Measurements from ENCODE around the gene SF3B1.

DNA sequence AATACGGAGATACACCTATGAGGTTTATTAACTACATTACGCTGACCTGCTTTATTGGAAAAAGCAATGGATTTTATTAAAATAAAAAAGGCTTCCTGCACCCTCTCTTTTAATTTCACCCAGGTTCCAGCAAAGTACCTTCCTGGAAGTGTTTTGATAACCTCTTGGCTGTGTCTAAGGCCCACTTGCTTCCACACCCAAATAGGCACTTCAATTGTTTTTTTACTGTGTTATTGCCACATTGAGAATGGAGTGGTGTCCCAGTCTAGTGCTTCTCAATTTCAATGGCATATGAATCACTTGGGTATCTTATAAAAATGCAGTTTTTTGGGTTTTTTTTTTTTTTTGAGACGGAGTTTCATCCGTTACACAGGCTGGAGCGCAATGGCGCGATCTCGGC, 47.6 kb downstream of the SF3B1 start:
- TF ChIP-seq, protein P1, sequence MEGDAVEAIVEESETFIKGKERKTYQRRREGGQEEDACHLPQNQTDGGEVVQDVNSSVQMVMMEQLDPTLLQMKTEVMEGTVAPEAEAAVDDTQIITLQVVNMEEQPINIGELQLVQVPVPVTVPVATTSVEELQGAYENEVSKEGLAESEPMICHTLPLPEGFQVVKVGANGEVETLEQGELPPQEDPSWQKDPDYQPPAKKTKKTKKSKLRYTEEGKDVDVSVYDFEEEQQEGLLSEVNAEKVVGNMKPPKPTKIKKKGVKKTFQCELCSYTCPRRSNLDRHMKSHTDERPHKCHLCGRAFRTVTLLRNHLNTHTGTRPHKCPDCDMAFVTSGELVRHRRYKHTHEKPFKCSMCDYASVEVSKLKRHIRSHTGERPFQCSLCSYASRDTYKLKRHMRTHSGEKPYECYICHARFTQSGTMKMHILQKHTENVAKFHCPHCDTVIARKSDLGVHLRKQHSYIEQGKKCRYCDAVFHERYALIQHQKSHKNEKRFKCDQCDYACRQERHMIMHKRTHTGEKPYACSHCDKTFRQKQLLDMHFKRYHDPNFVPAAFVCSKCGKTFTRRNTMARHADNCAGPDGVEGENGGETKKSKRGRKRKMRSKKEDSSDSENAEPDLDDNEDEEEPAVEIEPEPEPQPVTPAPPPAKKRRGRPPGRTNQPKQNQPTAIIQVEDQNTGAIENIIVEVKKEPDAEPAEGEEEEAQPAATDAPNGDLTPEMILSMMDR (IDR thresholded peaks at IDR 0.05; ENCODE audit: borderline replicate concordance, extremely low read depth, low read length, poor library complexity, severe bottlenecking): no peak
- no peak for TF ChIP-seq EZH2 (IDR thresholded peaks at IDR 0.05; ENCODE audit: borderline replicate concordance, low read depth, low read length, severe bottlenecking)
